Activated CD8-positive, alpha-beta memory T cell treated with anti-CD3 and anti-CD28 coated beads for 4 hours (primary cell): ENCODE data around the gene P2RY6.
"Not testable (repeated sequence)": the region's sequence is repeated elsewhere in the genome, so short reads cannot be mapped to it uniquely, and the experiment has no call there.

ENCODE experiments used
- DNase-seq, 2 donors: peaks; one replicate each; pipeline ENCODE4 v3.0.0-alpha.2; 2020; ENCODE audit warnings: low read depth in 2 of 2

Gene P2RY6

GRCh38 chr11:73271936-73272679 lies at the start of gene P2RY6:
P2RY6 (plus strand) TSS chr11:73272338; CDS start chr11:73296519, 24,181 bp downstream.
- no peak for DNase-seq

GRCh38 chr11:73223998-73224730 lies 48.0 kb upstream of the P2RY6 start:
- no peak for DNase-seq

- DNase-seq, result no peak
These were observed 47.0 kb upstream of the P2RY6 start for GRCh38 chr11:73225001-73225686.

GRCh38 chr11:73225851-73226250 lies 46.3 kb upstream of the P2RY6 start:
- no peak for DNase-seq

- no peak for DNase-seq
These were observed 45.7 kb upstream of the P2RY6 start for GRCh38 chr11:73226297-73227006.

GRCh38 chr11:73227571-73228211 lies 44.4 kb upstream of the P2RY6 start:
- DNase-seq, result no peak

GRCh38 chr11:73228268-73229134 lies 43.6 kb upstream of the P2RY6 start:
- DNase-seq, result no peak

- no peak for DNase-seq
These were observed 42.7 kb upstream of the P2RY6 start for GRCh38 chr11:73229321-73229895.

- DNase-seq, result no peak
These were observed 42.0 kb upstream of the P2RY6 start for GRCh38 chr11:73229896-73230875.

GRCh38 chr11:73230931-73231330 lies 41.2 kb upstream of the P2RY6 start:
- no peak for DNase-seq

GRCh38 chr11:73232487-73232886 lies 39.7 kb upstream of the P2RY6 start:
- DNase-seq, result not testable (repeated sequence)

GRCh38 chr11:73233211-73233610 lies 38.9 kb upstream of the P2RY6 start:
- DNase-seq, result no peak

- no peak for DNase-seq
These were observed 38.3 kb upstream of the P2RY6 start for GRCh38 chr11:73233692-73234470.

- DNase-seq, result no peak
These were observed 37.5 kb upstream of the P2RY6 start for GRCh38 chr11:73234471-73235181.

GRCh38 chr11:73235236-73235786 lies 36.8 kb upstream of the P2RY6 start:
- no peak for DNase-seq

GRCh38 chr11:73236205-73236765 lies 35.9 kb upstream of the P2RY6 start:
- no peak for DNase-seq

GRCh38 chr11:73236854-73237253 lies 35.3 kb upstream of the P2RY6 start:
- DNase-seq, result no peak
